Lung (tissue), 12 donors: ENCODE measurements around the gene RNF149. TPM values are rescaled to one million over a fixed set of nuclear protein-coding genes. Genes with fewer than 3 reads are reported as not detected.

Source experiments
- ATAC-seq: fragments of 200-7000 bp; cut with Tn5 transposase; one replicate; pipeline ENCODE4 v1.9.1; 2020; ENCODE audit warnings: moderate number of reproducible peaks; ENCODE audit not compliant: insufficient read depth, low FRiP score
- DNase-seq, 3 donors: peaks; one replicate each; pipeline ENCODE4 v3.0.0-alpha.2; 2013 to 2017
- H3K27ac ChIP-seq, 2 donors: one replicate each; pipeline ENCODE4 v1.5.1; 2013; ENCODE audit warnings: mild to moderate bottlenecking in 2 of 2, moderate library complexity in 2 of 2, control low read depth in 1 of 2, inconsistent platforms in 1 of 2, low read depth in 1 of 2, low read length in 1 of 2
- H3K27me3 ChIP-seq, 3 donors: one replicate each; pipeline ENCODE4 v1.5.1; 2013; ENCODE audit warnings: low read length in 2 of 3; ENCODE audit not compliant: control insufficient read depth in 3 of 3, insufficient read depth in 3 of 3
- H3K36me3 ChIP-seq, 4 donors: one replicate each; pipeline ENCODE4 v1.5.1; 2013; ENCODE audit warnings: low read length in 4 of 4, mild to moderate bottlenecking in 1 of 4, moderate library complexity in 1 of 4; ENCODE audit not compliant: control insufficient read depth in 4 of 4, insufficient read depth in 4 of 4
- H3K4me1 ChIP-seq, 5 donors: one replicate each; pipeline ENCODE4 v1.5.1; 2013; ENCODE audit warnings: low read length in 5 of 5, mild to moderate bottlenecking in 2 of 5, moderate library complexity in 1 of 5; ENCODE audit not compliant: control insufficient read depth in 5 of 5, insufficient read depth in 5 of 5
- H3K4me3 ChIP-seq: one replicate; pipeline ENCODE4 v1.5.1; 2013; ENCODE audit warnings: mild to moderate bottlenecking, control low read depth, moderate library complexity
- H3K9ac ChIP-seq, 2 donors: one replicate each; pipeline ENCODE4 v1.5.1; 2013; ENCODE audit warnings: low read length in 2 of 2, control low read depth in 1 of 2; ENCODE audit not compliant: insufficient read depth in 1 of 2
- H3K9me3 ChIP-seq, 4 donors: one replicate each; pipeline ENCODE4 v1.5.1; 2013; ENCODE audit warnings: low read length in 3 of 4, mild to moderate bottlenecking in 1 of 4, moderate library complexity in 1 of 4; ENCODE audit not compliant: control insufficient read depth in 4 of 4, insufficient read depth in 3 of 4
- WGBS, 2 donors: extraction: QIAGEN DNeasy Blood & Tissue Kit; methylation state at CpG; one replicate each; pipeline ENCODE4 v1.1.7; 2013; 5-methylcytosine and 5-hydroxymethylcytosine counted together
- polyA plus RNA-seq, 2 donors: library from polyadenylated mRNA; stranded (reverse); fragments of 200-250 nt; gene quantifications; one replicate each; pipeline ENCODE4 v1.2.1, GENCODE V29; 2013
- total RNA-seq, 2 donors: library from RNA; depleted of rRNA in 1 of 2; stranded (reverse); fragments of >200 nt in 1 of 2; gene quantifications; one replicate each; pipeline ENCODE4 v1.2.1, GENCODE V29; 2014 to 2021
- TF ChIP-seq, protein P1 (sequence below): IDR thresholded peaks from 2 replicates; pipeline ENCODE4 v1.5.1; 2012; ENCODE audit warnings: mild to moderate bottlenecking; ENCODE audit errors: control extremely low read depth, extremely low read depth
- donor health status: control.
- donor health status: control.
- donor health status: Bipolar disorder and iron deficiency.
- donor health status: healthy.
- donor health status: DM: yes; HTN: yes; CAD: no.

The RNF149 gene
- total and polyA plus RNA-seq, 4 donors, result 46.7 to 106 (median 93.4) TPM

GRCh38 chr2:101307950-101308431 is 510 bp downstream of the RNF149 start:
- H3K9ac ChIP-seq, result peak overlapping the region; percentile 81 to 82
- H3K4me1 ChIP-seq, result peaks cover 6 to 25% (median 15%) of the 10 kb centered on the region in 5 donors
- peak overlapping the region; percentile 92 for H3K4me3 ChIP-seq
- ATAC-seq (peak; percentile 7), DNase-seq (peak; percentile 22 to 37 (median 26))
- H3K9me3 ChIP-seq, result no peaks in the 10 kb centered on the region
- H3K27me3 ChIP-seq, result no peaks in the 10 kb centered on the region
- 0 to 1% methylated on average over 57 of the region's 57 CpGs for WGBS, 2 donors
- TF ChIP-seq, protein P1, sequence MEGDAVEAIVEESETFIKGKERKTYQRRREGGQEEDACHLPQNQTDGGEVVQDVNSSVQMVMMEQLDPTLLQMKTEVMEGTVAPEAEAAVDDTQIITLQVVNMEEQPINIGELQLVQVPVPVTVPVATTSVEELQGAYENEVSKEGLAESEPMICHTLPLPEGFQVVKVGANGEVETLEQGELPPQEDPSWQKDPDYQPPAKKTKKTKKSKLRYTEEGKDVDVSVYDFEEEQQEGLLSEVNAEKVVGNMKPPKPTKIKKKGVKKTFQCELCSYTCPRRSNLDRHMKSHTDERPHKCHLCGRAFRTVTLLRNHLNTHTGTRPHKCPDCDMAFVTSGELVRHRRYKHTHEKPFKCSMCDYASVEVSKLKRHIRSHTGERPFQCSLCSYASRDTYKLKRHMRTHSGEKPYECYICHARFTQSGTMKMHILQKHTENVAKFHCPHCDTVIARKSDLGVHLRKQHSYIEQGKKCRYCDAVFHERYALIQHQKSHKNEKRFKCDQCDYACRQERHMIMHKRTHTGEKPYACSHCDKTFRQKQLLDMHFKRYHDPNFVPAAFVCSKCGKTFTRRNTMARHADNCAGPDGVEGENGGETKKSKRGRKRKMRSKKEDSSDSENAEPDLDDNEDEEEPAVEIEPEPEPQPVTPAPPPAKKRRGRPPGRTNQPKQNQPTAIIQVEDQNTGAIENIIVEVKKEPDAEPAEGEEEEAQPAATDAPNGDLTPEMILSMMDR, result no peak
- peak overlapping the region; percentile 96 to 98 for H3K27ac ChIP-seq
- peaks cover 0 to 3% (median 2%) of the 10 kb centered on the region in 4 donors for H3K36me3 ChIP-seq

DNA sequence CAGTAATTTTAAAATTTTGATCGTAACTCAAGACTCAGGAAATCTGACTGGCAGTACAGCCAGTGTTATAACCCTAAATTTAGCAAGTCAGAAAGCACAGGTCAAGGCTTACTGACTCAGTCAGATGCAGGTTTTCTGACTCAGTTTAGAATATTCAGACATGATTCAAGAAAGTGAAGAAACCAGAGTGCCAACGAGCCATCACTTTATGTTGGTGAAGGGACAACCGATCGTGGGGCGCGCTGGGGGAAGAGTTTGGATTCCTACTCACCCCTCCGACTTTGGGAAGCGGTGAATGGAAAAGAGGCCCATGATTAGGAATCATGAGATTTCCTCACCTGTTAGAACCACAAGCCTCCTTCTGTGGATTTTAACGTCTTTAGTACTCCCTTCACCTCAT is 998 bp downstream of the RNF149 start:
- ATAC-seq, result no peak
- peaks cover 0 to 3% (median 2%) of the 10 kb centered on the region in 4 donors for H3K36me3 ChIP-seq
- 35 to 36% methylated on average over 9 of the region's 9 CpGs for WGBS, 2 donors
- no peaks in the 10 kb centered on the region for H3K9me3 ChIP-seq
- H3K4me3 ChIP-seq, result peak overlapping the region; percentile 92
- H3K27ac ChIP-seq, result peak overlapping the region; percentile 96 to 98
- DNase-seq, result no peak
- H3K4me1 ChIP-seq, result peaks cover 6 to 25% (median 15%) of the 10 kb centered on the region in 5 donors
- H3K9ac ChIP-seq, result peak overlapping the region; percentile 81 to 82
- no peaks in the 10 kb centered on the region for H3K27me3 ChIP-seq
- TF ChIP-seq, protein P1, result no peak

GRCh38 chr2:101306410-101306809 is 2.1 kb downstream of the RNF149 start:
- ATAC-seq (no peak), DNase-seq (no peak)
- Histone ChIP-seq H3K36me3 (peaks cover 0 to 4% (median 2%) of the 10 kb centered on the region in 4 donors), H3K4me3 (peak overlapping the region; percentile 37), H3K9ac (peak overlapping the region in 1 of 2 donors; percentile 81), H3K9me3 (no peaks in the 10 kb centered on the region), H3K27ac (peak overlapping the region; percentile 55 to 88), H3K4me1 (peaks cover 7 to 25% (median 15%) of the 10 kb centered on the region in 5 donors), H3K27me3 (no peaks in the 10 kb centered on the region)
- TF ChIP-seq, protein P1, result no peak
- WGBS, 2 donors, result 50 to 66% methylated on average over 7 of the region's 7 CpGs
